SHP77 (cell line): ENCODE results near the gene AGAP2.
"Not testable (repeated sequence)": the region's sequence is repeated elsewhere in the genome, so short reads cannot be mapped to it uniquely, and the experiment has no call there.

Experiments
- DNase-seq, 2 experiments: peaks; one replicate each; lab custom pipeline; 2025; lab: John Stamatoyannopoulos, UW

The AGAP2 gene

DNA sequence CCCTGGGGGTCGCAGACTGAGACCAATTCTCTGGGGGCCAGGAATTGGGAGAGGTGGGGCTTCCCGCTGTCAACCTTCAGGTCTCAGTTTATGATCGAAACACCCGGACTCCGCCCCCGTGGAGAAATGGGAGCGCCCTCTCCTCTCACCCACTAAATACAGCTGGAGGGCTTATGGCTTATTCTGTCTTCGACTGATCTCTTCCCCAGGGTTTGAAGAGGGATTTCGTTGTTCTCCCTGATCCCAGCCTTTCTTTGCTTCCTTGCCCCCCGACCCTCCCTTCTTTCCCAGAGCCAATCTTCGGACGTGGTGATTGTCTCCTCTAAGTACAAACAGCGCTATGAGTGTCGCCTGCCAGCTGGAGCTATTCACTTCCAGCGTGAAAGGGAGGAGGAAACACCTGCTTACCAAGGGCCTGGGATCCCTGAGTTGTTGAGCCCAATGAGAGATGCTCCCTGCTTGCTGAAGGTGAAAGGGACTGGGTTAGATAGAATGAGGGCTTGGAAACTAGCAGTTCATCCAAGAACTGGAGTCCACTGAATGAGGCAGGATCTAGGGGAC is 44.0 kb downstream of the AGAP2 start:
- DNase-seq, result peak; percentile 39 to 40

DNA sequence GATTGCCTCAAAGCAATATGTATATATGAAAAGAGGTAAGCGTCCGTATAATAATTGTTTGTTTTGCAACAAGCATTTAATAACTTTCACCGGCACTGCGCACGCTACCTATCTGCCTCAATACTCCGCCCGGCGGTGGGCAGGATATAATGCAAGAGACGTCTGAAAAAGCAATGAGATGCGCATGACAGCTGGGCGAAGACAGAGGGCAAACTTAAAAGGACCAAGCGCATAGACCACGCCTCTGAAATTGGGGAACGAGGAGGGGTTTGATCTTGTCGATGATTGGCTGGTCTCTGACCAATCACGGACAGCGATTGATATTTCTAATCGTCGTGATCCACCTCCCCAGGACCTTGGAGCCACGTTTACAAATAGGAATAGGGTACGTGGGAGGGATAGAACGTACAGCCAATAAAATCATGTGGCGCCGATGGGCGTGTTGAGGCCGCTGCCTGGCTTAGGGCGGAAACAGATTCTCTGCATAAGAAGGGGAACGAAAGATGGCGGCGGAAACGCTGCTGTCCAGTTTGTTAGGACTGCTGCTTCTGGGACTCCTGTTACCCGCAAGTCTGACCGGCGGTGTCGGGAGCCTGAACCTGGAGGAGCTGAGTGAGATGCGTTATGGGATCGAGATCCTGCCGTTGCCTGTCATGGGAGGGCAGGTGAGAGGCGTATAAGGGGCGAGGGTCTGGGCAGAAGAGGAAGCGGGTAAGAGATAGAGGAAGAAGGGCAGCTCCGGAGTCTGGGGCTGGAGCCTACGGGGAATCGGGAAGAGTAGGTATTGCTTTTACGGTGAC is 44.7 kb downstream of the AGAP2 start, which contains the start of gene OS9:
TSS of gene OS9 (plus strand) at position 474 of the 800 bp plus-strand sequence. CDS start at position 504, 30 bp downstream.
- DNase-seq, result peak; percentile 99

DNA sequence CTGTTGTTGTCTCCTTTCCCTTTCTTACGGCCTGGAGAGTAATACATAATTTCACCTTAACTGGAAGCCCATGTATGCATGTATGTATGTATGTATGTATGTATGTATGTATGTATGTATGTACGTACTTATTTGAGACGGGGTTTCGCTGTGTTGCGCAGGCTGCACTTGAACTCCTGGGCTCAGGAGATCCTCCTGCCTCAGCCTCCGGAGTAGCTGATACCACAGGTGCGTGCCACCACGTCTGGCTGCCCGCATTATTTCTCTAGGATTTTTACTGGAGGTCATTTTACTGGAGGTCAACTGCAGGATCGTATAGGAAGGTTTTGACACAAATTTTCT is 45.3 kb downstream of the AGAP2 start:
- peak in 1 of 2 experiments; percentile 73 for DNase-seq

DNA sequence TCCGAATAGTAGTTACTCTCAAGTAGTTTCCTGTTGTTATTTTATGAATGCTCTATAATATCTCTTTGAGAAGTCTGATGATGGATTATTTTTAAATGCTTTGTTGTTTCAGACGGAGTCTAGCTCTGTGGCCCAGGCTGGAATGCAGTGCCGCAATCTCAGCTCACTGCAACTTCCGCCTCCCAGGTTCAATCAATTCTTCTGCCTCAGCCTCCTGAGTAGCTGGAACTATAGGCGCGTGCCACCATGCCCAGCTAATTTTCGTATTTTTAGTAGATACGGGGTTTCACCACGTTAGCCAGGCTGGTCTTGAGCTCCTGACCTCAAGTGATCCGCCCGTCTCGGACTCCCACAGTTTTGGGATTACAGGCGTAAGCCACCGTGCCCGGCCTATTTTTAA is 46.0 kb downstream of the AGAP2 start:
- DNase-seq, result no peak

DNA sequence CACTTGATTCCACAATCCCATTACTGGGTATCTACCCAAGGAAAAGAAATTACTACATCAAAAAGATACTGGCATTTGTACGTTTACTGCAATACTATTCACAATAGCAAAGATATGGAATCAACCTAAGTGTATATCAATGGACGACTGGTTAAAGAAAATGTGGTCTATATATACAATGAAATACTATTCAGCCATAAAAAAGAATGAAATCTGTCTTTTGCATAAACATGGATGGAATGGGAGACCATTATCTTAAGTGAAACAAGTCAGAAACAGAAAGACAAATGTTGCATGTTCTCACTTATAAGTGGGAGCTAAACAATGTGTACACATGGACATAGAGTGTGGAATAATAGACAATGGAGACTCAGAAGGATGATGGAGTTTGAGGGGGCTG is 49.6 kb downstream of the AGAP2 start:
- DNase-seq, result no peak

DNA sequence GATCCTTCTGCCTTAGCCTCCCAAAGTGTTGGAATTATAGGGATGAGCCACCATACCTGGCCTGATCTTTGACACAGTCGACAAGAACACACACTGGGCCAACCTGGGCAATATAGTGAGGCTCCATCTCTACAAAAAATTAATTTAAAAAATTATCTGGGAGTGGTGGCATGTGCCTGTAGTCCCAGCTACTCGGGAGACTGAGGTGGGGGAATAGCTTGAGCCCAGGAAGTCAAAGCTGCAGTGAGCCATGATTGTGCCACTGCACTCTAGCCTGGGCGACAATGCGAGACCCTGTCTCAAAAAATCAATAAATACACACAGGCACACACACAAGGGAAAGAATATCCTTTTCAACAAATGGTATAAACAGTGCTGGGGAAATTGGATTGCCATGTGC is 50.7 kb downstream of the AGAP2 start:
- no peak for DNase-seq

DNA sequence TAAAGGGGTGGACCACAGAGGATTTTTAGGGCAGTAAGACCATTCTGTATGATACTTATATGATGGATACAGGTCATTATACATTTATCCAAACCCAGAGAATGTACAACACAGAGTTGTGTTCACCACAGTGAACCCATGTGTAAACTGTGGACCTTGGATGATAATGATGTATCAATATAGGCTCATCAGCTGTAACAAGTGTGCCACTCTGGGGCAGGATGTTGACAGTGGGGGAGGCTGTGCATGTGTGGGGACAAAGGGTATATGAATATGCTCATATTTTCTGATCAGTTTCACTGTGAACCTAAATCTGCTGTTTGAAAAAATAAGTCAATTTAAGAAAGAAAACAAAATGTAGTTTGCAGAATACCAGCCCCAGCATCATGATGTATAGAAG is 58.8 kb downstream of the AGAP2 start:
- no peak for DNase-seq

DNA sequence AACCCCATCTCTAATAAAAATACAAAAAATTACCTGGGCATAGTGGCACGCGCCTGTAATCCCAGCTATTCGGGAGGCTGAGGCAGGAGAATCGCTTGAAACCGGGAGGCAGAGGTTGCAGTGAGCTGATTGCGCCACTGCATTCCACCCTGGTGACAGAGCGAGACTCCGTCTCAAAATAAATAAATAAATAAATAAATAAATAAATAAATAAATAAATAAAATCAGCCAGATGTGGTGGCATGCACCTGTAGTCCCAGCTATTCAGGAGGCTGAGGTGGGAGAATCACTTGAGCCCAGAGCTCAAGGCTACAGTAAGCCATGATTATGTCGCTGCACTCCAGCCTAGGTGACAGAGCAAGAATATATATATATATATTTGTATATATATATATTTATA is 60.6 kb downstream of the AGAP2 start:
- not testable (repeated sequence) for DNase-seq

DNA sequence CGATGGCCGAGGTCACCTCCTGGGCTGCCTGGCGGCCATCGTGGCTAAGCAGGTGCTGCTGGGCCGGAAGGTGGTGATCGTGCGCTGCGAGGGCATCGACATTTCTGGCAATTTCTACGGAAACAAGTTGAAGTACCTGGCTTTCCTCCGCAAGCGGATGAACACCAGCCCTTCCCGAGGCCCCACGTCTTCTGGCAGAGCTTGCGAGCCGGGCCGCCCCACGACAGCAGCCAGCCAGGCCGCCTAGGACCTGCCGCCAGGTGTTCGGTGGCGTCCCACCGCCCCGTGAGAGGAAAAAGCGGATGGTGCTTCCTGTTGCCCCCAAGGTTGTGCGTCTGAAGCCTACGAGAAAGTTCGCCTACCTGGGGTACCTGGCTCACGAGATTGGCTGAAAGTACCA is 63.9 kb downstream of the AGAP2 start:
- no peak for DNase-seq
